Measurements from ENCODE around the gene ZHX3. TPM values are rescaled to one million over a fixed set of nuclear protein-coding genes. Genes with fewer than 3 reads are reported as not detected.
"Not testable (repeated sequence)": the region's sequence is repeated elsewhere in the genome, so short reads cannot be mapped to it uniquely, and the experiment has no call there.

The ZHX3 gene
- total RNA-seq, 1 donor from 2014 or later, result 53.3 TPM

DNA sequence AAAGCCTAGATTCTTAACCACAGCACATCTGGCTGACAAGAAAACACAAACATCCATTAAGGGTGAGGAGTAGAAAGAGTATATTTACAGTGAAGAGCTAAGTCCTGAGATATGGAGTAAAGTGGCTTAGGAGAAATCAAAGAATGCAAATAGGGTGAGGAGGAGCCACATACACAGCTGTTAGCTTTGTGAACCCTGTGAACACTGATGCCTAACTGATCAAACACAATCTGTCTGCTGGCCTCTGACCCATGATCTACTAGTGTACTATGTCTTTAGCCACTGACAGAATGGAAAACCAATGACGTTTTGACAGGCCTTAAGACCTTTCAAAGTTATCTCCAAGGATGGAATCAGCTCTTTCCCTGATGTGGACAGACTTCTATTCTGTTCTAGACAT, 75.2 kb downstream of the ZHX3 start:
- DNase-seq (ENCODE audit: low spot score in 2 of 2), result no peak
- intact Hi-C loops (cut with DNase I), result no loop called here
- H3K36me3 ChIP-seq, result peaks cover 0 to 3% of the 10 kb centered on the region in 2 donors
- no peak overlapping the region for H3K4me3 ChIP-seq
- TF ChIP-seq, protein P1, sequence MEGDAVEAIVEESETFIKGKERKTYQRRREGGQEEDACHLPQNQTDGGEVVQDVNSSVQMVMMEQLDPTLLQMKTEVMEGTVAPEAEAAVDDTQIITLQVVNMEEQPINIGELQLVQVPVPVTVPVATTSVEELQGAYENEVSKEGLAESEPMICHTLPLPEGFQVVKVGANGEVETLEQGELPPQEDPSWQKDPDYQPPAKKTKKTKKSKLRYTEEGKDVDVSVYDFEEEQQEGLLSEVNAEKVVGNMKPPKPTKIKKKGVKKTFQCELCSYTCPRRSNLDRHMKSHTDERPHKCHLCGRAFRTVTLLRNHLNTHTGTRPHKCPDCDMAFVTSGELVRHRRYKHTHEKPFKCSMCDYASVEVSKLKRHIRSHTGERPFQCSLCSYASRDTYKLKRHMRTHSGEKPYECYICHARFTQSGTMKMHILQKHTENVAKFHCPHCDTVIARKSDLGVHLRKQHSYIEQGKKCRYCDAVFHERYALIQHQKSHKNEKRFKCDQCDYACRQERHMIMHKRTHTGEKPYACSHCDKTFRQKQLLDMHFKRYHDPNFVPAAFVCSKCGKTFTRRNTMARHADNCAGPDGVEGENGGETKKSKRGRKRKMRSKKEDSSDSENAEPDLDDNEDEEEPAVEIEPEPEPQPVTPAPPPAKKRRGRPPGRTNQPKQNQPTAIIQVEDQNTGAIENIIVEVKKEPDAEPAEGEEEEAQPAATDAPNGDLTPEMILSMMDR (IDR thresholded peaks at IDR 0.05), result no peak
- H3K4me1 ChIP-seq, result peaks cover 20 to 48% of the 10 kb centered on the region in 2 donors
- no peaks in the 10 kb centered on the region for H3K9me3 ChIP-seq
- peak overlapping the region in 1 of 2 donors; percentile 99 for H3K27ac ChIP-seq
- no peaks in the 10 kb centered on the region for H3K27me3 ChIP-seq

DNA sequence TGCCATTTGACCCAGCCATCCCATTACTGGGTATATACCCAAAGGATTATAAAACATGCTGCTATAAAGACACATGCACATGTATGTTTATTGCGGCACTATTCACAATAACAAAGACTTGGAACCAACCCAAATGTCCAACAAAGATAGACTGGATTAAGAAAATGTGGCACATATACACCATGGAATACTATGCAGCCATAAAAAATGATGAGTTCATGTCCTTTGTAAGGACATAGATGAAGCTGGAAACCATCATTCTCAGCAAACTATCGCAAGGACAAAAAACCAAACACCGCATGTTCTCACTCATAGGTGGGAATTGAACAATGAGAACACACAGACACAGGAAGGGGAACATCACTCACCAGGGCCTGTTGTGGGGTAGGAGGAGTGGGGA, 80.3 kb downstream of the ZHX3 start:
- H3K27me3 ChIP-seq; H3K4me3 ChIP-seq; DNase-seq (ENCODE audit: low spot score in 2 of 2); intact Hi-C loops (cut with DNase I); H3K36me3 ChIP-seq; H3K27ac ChIP-seq; H3K9me3 ChIP-seq: not testable (repeated sequence)
- peaks cover 3 to 37% of the 10 kb centered on the region in 2 donors for H3K4me1 ChIP-seq

DNA sequence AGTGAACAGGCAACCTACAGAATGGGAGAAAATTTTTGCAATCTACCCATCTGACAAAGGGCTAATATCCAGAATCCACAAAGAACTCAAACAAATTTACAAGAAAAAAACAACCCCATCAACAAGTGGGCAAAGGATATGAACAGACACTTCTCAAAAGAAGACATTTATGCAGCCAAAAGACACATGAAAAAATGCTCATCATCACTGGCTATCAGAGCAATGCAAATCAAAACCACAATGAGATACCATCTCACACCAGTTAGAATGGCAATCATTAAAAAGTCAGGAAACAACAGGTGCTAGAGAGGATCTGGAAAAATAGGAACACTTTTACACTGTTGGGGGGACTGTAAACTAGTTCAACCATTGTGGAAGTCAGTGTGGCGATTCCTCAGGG, 80.7 kb downstream of the ZHX3 start:
- H3K36me3 ChIP-seq; H3K27ac ChIP-seq; H3K9me3 ChIP-seq; H3K27me3 ChIP-seq; H3K4me3 ChIP-seq; DNase-seq (ENCODE audit: low spot score in 2 of 2); intact Hi-C loops (cut with DNase I): not testable (repeated sequence)
- peaks cover 3 to 37% of the 10 kb centered on the region in 2 donors for H3K4me1 ChIP-seq

DNA sequence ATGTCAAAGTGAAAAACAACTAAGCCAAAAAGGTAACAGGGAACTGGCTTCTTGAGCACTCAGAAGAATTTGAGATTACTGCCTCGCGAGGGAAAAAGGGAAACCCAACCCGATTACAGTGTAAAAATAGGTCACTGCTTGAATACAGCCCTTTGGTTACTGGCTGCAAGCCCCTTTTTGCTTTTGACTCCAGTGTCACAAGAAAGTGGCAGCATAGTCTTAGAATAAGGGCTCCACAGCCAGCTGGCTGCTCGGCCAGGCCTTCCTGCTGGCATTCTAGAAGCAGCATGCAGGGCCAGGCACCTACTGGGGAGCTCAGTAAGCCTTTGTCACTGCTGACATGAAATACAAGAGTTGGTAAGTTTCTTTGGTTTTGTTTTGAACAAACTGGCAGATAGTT, 83.0 kb downstream of the ZHX3 start:
- Histone ChIP-seq H3K4me1 (peaks cover 6 to 52% of the 10 kb centered on the region in 2 donors), H3K9me3 (no peaks in the 10 kb centered on the region), H3K36me3 (peaks cover 0 to 3% of the 10 kb centered on the region in 2 donors), H3K4me3 (no peak overlapping the region), H3K27ac (peak overlapping the region; percentile 85 to 89), H3K27me3 (no peaks in the 10 kb centered on the region)
- TF ChIP-seq, protein P1 (IDR thresholded peaks at IDR 0.05), result no peak
- intact Hi-C loops (cut with DNase I), result loop anchor here (5.0 kb wide), 2 partner anchors 83 to 207 kb away; partner anchors contain the start of genes TOP1 and ZHX3
- DNase-seq (ENCODE audit: low spot score in 2 of 2), result peak in 1 of 2 donors; percentile 81

DNA sequence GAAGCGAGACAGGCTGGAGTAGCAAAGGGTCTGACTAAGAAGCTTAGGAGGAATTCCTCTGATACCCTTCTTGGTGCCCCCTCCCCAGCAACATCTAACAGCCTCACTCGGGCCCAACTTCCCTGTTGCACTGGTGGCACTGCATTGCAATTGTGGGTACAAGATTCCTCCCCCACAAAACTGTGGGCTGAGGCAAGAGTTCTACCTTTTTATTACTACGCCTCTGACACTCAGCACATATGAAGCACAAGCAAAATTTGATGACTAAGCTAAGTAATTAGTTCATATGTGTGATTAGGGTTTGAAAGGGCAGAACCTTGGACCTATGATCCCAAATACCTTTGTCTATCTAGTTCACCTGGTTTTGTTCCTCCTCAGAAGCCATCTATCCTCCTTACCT, 83.5 kb downstream of the ZHX3 start:
- no peak for DNase-seq (ENCODE audit: low spot score in 2 of 2)
- TF ChIP-seq, protein P1 (IDR thresholded peaks at IDR 0.05), result no peak
- Histone ChIP-seq H3K9me3 (no peaks in the 10 kb centered on the region), H3K4me3 (no peak overlapping the region), H3K4me1 (peaks cover 8 to 53% of the 10 kb centered on the region in 2 donors), H3K36me3 (no peaks in the 10 kb centered on the region), H3K27me3 (no peaks in the 10 kb centered on the region), H3K27ac (peak overlapping the region; percentile 85 to 89)
- intact Hi-C loops (cut with DNase I), result loop anchor here (5.0 kb wide), 2 partner anchors 83 to 207 kb away; partner anchors contain the start of genes TOP1 and ZHX3

DNA sequence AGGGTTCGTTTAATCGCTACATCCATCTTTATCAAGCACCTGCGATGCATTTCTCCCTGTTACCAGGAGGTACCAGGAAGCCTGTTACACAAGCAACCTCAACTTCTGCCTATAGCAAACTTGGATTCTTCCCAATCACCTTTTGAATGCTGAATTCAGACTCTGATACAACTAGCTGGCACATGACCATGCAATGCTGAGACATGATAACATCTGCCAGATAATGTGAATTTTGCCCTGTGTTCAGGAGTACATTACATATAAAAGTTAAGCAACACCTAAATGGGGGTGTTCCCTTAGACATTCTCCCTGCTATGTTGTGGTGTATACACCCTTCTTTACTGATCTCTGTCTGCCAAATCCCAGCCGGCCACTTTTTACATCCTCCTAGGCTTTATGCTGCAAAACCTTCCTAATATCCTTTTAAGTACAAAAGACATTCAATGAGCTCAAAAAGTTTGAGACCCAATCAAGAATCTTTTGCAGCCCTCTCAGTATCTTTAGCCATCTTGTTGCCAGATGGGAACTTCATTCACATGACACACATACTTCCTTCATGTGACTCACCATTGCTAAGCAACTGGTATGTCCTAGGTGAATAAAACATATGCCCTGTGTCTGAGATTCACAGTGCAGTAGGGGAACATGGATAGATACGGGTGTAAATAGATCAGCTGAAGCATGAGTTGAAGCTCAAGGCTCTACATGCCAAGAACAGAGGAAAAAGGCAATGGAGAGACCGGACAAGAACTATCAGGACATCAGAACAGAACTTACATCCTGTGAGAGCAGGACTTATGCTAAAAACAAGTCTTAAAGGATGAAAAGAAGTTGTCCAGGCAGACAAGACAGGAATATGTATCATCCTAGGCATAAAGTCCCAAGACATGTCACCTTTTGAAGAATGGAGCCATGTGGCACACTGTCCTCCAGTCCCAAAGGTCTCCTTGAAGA, 84.3 kb downstream of the ZHX3 start:
- no peak for DNase-seq (ENCODE audit: low spot score in 2 of 2)
- Histone ChIP-seq H3K27ac (peak overlapping the region; percentile 85 to 89), H3K36me3 (no peaks in the 10 kb centered on the region), H3K4me1 (peaks cover 8 to 53% of the 10 kb centered on the region in 2 donors), H3K9me3 (no peaks in the 10 kb centered on the region), H3K4me3 (no peak overlapping the region), H3K27me3 (no peaks in the 10 kb centered on the region)
- TF ChIP-seq, protein P1 (IDR thresholded peaks at IDR 0.05), result no peak
- intact Hi-C loops (cut with DNase I), result loop anchor here (1.0 to 5.0 kb wide), 7 partner anchors 16 to 206 kb away; partner anchors contain the start of genes LPIN3, TOP1 and ZHX3
